Smooth muscle cell (in vitro differentiated cells): Measurements from ENCODE around the gene KNDC1. TPM values are rescaled to one million over a fixed set of nuclear protein-coding genes. Genes with fewer than 3 reads are reported as not detected.
"Not testable (repeated sequence)": the region's sequence is repeated elsewhere in the genome, so short reads cannot be mapped to it uniquely, and the experiment has no call there.

ENCODE experiments used
- DNase-seq: peaks from one replicate; lab custom pipeline; 2025; ENCODE audit not compliant: unreplicated experiment; lab: John Stamatoyannopoulos, UW
- H2AFZ ChIP-seq: fragments of 200-600 bp; sonication (generic); 2 replicates; pipeline ENCODE4 v1.6.0; 2016; ENCODE audit warnings: antibody characterized with exemption, low read depth, mild to moderate bottlenecking
- H3F3A ChIP-seq: fragments of 200-600 bp; sonication (generic); 2 replicates; pipeline ENCODE4 v1.6.0; 2017; ENCODE audit warnings: antibody characterized with exemption, low read depth
- H3K27ac ChIP-seq: fragments of 200-600 bp; sonication (generic); 2 replicates; pipeline ENCODE4 v1.5.1; 2016; ENCODE audit warnings: low read depth, mild to moderate bottlenecking
- H3K27me3 ChIP-seq: fragments of 200-600 bp; sonication (generic); 2 replicates; pipeline ENCODE4 v1.6.1; 2016; ENCODE audit warnings: low read depth, mild to moderate bottlenecking
- H3K36me3 ChIP-seq: fragments of 200-600 bp; sonication (generic); 2 replicates; pipeline ENCODE4 v1.5.1; 2016; ENCODE audit warnings: low read depth
- H3K4me1 ChIP-seq: fragments of 200-600 bp; sonication (generic); 2 replicates; pipeline ENCODE4 v1.5.1; 2016; ENCODE audit warnings: low read depth
- H3K4me2 ChIP-seq: fragments of 200-600 bp; sonication (generic); 2 replicates; pipeline ENCODE4 v1.6.0; 2016; ENCODE audit warnings: mild to moderate bottlenecking
- H3K4me3 ChIP-seq: fragments of 200-600 bp; sonication (generic); 2 replicates; pipeline ENCODE4 v1.5.1; 2016; ENCODE audit warnings: mild to moderate bottlenecking
- H3K79me2 ChIP-seq: fragments of 200-600 bp; sonication (generic); 2 replicates; pipeline ENCODE4 v1.6.0; 2016; ENCODE audit warnings: low read depth, mild to moderate bottlenecking
- H3K9ac ChIP-seq: fragments of 200-600 bp; sonication (generic); 2 replicates; pipeline ENCODE4 v1.6.0; 2016; ENCODE audit warnings: low read depth
- H3K9me3 ChIP-seq: fragments of 200-600 bp; sonication (generic); replicated peaks from 2 replicates; pipeline ENCODE4 v1.5.1; 2016; ENCODE audit warnings: low read depth
- H4K20me1 ChIP-seq: fragments of 200-600 bp; sonication (generic); 2 replicates; pipeline ENCODE4 v1.6.0; 2016; ENCODE audit warnings: low read depth
- WGBS: methylation state at CpG from one replicate; pipeline ENCODE4 v1.1.7; 2016; ENCODE audit warnings: low lambda C conversion rate; 5-methylcytosine and 5-hydroxymethylcytosine counted together
- polyA plus RNA-seq: library from polyadenylated mRNA; unstranded; fragments of >200 nt; fragmentation: Nextera tagmentation; extraction: Ambion mirVana; gene quantifications from 2 replicates; pipeline ENCODE4 v1.2.1, GENCODE V29; 2016
- total RNA-seq: library from RNA; depleted of rRNA; stranded (reverse); fragments of >200 nt; gene quantifications from 2 replicates; pipeline ENCODE4 v1.2.3, GENCODE V29; 2014
- TF ChIP-seq, protein P1 (sequence below): fragments of 200-600 bp; sonication (generic); IDR thresholded peaks from 2 replicates; pipeline ENCODE4 v1.5.1; 2017; ENCODE audit warnings: borderline replicate concordance, mild to moderate bottlenecking, antibody characterized with exemption; ENCODE audit not compliant: insufficient read depth, poor library complexity, severe bottlenecking

KNDC1 gene
- total and polyA plus RNA-seq, 2 experiments from 2014 or later = 2.3 to 3.1 TPM

DNA sequence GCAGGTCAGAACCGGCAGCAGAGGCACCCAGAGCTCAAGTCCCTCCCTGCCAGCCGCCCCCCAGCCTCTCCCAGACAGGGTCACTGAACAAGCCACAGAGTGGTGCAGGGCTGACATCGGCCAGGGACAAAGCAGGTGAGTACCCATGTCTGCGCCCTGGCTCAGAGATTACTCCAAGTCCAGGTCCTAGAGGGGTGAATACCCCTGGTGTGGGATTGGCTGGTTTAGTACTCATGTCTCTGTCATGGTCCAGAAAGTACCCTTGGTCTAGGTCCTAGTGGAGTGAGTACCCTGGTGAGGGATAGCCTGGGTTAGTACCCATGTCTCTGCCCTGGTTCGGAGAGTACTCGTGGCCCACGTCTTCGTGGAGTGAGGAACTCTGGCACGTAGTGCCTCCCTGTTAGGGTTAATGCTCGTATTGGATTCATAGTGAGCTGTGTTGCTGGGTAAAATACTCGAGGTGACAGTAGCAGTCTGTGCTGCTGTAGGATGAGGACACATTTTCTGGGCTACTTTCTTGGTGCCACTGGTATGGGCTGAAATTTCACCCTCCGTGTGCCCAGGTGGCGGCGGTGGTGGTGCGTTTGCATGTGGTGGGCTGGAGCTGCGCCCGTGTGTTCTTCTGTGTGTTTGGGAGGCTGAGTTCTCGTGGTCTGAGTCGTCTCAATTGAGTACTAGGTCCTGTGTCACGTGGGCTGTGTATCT lies 25.5 kb upstream of the KNDC1 start:
- H2AFZ ChIP-seq = no peak overlapping the region
- H3K9ac ChIP-seq = no peak overlapping the region
- TF ChIP-seq, protein P1, sequence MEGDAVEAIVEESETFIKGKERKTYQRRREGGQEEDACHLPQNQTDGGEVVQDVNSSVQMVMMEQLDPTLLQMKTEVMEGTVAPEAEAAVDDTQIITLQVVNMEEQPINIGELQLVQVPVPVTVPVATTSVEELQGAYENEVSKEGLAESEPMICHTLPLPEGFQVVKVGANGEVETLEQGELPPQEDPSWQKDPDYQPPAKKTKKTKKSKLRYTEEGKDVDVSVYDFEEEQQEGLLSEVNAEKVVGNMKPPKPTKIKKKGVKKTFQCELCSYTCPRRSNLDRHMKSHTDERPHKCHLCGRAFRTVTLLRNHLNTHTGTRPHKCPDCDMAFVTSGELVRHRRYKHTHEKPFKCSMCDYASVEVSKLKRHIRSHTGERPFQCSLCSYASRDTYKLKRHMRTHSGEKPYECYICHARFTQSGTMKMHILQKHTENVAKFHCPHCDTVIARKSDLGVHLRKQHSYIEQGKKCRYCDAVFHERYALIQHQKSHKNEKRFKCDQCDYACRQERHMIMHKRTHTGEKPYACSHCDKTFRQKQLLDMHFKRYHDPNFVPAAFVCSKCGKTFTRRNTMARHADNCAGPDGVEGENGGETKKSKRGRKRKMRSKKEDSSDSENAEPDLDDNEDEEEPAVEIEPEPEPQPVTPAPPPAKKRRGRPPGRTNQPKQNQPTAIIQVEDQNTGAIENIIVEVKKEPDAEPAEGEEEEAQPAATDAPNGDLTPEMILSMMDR = no peak
- 82% methylated on average over 20 of the region's 20 CpGs for WGBS
- H3K27me3 ChIP-seq = no peaks in the 10 kb centered on the region
- no peak overlapping the region for H3K4me3 ChIP-seq
- H3K4me2 ChIP-seq = no peak overlapping the region
- DNase-seq = no peak
- no peaks in the 10 kb centered on the region for H3K4me1 ChIP-seq
- no peaks in the 10 kb centered on the region for H3K79me2 ChIP-seq
- no peaks in the 10 kb centered on the region for H3K9me3 ChIP-seq
- H4K20me1 ChIP-seq = no peaks in the 10 kb centered on the region
- H3F3A ChIP-seq = no peaks in the 10 kb centered on the region
- no peaks in the 10 kb centered on the region for H3K36me3 ChIP-seq
- no peak overlapping the region for H3K27ac ChIP-seq

GRCh38 chr10:133135116-133135465 lies 24.9 kb upstream of the KNDC1 start:
- no peaks in the 10 kb centered on the region for H3K27me3 ChIP-seq
- no peaks in the 10 kb centered on the region for H3K79me2 ChIP-seq
- no peak for DNase-seq
- no peak overlapping the region for H3K4me3 ChIP-seq
- no peaks in the 10 kb centered on the region for H3K36me3 ChIP-seq
- H3K9ac ChIP-seq = no peak overlapping the region
- TF ChIP-seq, protein P1 = no peak
- H4K20me1 ChIP-seq = no peaks in the 10 kb centered on the region
- H2AFZ ChIP-seq = no peak overlapping the region
- H3F3A ChIP-seq = no peaks in the 10 kb centered on the region
- no peak overlapping the region for H3K4me2 ChIP-seq
- H3K4me1 ChIP-seq = no peaks in the 10 kb centered on the region
- 82% methylated on average over 8 of the region's 8 CpGs for WGBS
- no peaks in the 10 kb centered on the region for H3K9me3 ChIP-seq
- H3K27ac ChIP-seq = no peak overlapping the region

GRCh38 chr10:133137486-133138145 lies 22.4 kb upstream of the KNDC1 start:
- H3K4me1 ChIP-seq, H3K9me3 ChIP-seq, H3F3A ChIP-seq, H4K20me1 ChIP-seq, H3K4me2 ChIP-seq, H3K79me2 ChIP-seq, H3K4me3 ChIP-seq, H3K27me3 ChIP-seq, H3K9ac ChIP-seq, DNase-seq, H3K27ac ChIP-seq, H2AFZ ChIP-seq, H3K36me3 ChIP-seq: not testable (repeated sequence)
- 95% methylated on average over 10 of the region's 12 CpGs for WGBS

DNA sequence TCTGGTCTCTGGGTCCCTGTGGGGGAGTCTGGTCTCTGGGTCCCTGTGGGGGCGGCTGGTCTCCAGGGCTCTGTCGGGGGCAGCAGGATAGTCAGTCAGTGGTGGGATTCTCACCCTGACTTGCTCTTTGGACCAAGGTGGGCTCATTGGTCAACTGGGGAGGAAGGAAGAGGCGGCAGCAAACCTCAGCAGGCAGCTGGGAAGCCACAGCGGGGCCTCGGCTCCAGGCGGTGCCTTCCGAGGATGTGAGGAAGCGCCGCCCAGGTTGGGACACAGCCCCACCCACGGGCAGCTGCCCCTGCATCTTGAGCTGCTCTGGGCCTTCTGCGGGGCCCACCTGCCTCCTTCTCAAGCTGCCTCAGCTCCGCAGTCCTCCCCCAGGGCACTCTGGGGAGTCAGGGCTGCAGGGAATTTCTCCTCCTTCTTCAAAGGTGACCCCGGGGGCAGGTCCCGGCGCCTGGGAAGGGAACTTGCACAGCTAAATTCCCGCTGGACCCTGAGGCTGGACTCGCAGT lies 20.4 kb upstream of the KNDC1 start:
- no peaks in the 10 kb centered on the region for H3K27me3 ChIP-seq
- H3K4me1 ChIP-seq = no peaks in the 10 kb centered on the region
- no peak overlapping the region for H3K9ac ChIP-seq
- no peak overlapping the region for H2AFZ ChIP-seq
- no peaks in the 10 kb centered on the region for H3K79me2 ChIP-seq
- no peaks in the 10 kb centered on the region for H3F3A ChIP-seq
- no peaks in the 10 kb centered on the region for H3K36me3 ChIP-seq
- DNase-seq = no peak
- H3K4me3 ChIP-seq = no peak overlapping the region
- WGBS = 69% methylated on average over 16 of the region's 17 CpGs
- H3K27ac ChIP-seq = no peak overlapping the region
- no peaks in the 10 kb centered on the region for H4K20me1 ChIP-seq
- TF ChIP-seq, protein P1 = no peak
- no peaks in the 10 kb centered on the region for H3K9me3 ChIP-seq
- H3K4me2 ChIP-seq = no peak overlapping the region
